GM10266 (cell line): Measurements from ENCODE around the gene KCNH1.

ENCODE experiments used
- DNase-seq: peaks from one replicate; pipeline ENCODE4 v3.0.0; 2012; ENCODE audit errors: extremely low spot score
- TF ChIP-seq, protein P1 (sequence below): IDR thresholded peaks from 2 replicates; pipeline ENCODE4 v1.5.1; 2012; ENCODE audit warnings: mild to moderate bottlenecking, low read depth; ENCODE audit not compliant: control insufficient read depth, insufficient read depth; ENCODE audit errors: missing control alignments

KCNH1 gene

GRCh38 chr1:210683403-210684047, 450.4 kb downstream of the KCNH1 start:
- TF ChIP-seq, protein P1, sequence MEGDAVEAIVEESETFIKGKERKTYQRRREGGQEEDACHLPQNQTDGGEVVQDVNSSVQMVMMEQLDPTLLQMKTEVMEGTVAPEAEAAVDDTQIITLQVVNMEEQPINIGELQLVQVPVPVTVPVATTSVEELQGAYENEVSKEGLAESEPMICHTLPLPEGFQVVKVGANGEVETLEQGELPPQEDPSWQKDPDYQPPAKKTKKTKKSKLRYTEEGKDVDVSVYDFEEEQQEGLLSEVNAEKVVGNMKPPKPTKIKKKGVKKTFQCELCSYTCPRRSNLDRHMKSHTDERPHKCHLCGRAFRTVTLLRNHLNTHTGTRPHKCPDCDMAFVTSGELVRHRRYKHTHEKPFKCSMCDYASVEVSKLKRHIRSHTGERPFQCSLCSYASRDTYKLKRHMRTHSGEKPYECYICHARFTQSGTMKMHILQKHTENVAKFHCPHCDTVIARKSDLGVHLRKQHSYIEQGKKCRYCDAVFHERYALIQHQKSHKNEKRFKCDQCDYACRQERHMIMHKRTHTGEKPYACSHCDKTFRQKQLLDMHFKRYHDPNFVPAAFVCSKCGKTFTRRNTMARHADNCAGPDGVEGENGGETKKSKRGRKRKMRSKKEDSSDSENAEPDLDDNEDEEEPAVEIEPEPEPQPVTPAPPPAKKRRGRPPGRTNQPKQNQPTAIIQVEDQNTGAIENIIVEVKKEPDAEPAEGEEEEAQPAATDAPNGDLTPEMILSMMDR: no peak
- no peak for DNase-seq

DNA sequence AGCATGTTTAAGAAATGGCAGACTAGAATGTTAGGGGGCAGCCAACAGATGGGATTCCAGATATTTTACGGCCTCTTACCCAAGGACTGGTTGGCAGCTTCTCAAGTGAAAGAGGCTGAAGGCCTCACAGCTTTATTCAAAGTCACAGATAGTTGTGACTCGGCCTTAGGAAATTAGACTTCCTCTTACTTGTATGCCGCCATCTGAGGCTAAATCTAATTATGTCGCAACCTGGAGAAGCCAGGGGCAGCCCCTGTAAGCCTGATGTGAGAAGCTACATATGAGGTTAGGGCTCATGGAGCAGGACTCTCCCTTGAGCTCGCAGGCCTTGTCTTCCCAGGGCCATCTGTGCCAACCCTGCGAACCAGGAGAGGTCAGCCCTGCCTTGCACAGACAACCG, 452.8 kb downstream of the KCNH1 start:
- DNase-seq: no peak
- TF ChIP-seq, protein P1: no peak

- TF ChIP-seq, protein P1: no peak
- no peak for DNase-seq
Observed at GRCh38 chr1:210678306-210678705, 455.6 kb downstream of the KCNH1 start.

DNA sequence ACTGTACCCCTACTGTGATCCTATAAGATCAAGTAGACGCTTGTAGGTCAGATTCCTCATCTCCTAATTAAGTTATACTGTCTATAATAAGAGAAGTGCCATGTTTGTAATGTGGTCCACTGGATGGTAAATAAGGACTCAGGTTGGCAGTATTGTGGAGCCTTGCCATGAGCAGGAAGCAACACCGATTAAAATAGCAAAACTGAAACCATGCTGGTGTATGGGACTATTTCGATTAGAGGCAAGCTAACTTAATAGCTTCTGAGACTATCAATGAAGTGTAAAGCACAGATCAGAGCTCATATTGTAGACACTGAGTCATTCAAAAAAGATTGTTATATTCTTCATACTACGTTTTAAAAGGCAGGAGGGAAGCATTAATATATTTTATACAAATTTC, 456.4 kb downstream of the KCNH1 start:
- no peak for DNase-seq
- TF ChIP-seq, protein P1: no peak

- DNase-seq: no peak
- TF ChIP-seq, protein P1: no peak
Observed at GRCh38 chr1:210676539-210676938, 457.4 kb downstream of the KCNH1 start.

DNA sequence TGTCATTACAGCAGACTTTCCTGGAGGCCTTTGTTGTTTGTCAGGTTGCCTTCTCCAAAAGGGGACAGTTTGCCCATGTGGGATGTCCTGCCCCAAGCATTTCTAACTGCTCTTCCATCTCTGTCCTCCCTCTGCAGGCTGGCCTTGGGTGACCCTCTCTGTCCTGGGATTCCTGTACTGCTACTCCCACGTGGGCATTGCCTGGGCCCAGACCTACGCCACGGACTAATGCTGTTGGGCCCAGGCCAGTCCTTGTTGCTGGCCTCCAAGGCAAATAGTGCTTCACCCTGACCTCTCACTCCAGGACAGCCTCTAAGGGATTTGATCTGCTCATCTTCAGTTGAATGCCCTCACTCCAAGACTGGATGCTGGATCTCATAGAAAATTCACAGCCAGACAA, 459.8 kb downstream of the KCNH1 start:
- TF ChIP-seq, protein P1: no peak
- no peak for DNase-seq

DNA sequence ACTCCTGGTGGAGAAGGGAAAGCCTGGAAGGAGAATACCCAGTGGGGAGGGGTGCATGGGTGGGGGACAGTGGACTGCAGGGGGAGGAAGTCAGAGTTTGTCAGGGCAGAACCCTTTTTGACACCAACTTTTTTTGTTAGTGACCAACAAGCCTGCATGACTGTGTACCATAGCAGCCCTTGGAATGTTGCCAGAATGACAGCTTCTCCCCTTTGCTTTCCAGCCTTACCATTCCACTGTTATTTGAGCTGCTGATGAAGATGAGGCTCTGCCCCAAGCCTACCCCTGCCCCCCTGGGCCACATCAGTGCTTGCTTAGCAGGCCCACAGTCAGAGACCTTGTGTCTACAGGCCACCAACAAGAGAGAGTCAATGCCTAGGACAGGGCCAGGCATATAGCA, 464.0 kb downstream of the KCNH1 start:
- no peak for DNase-seq
- TF ChIP-seq, protein P1: no peak
